SH-SY5Y (cell line): ENCODE data around the gene SLC24A3.

Source experiments
- GATA2 ChIP-seq: IDR thresholded peaks from 2 replicates; pipeline ENCODE4 v1.6.1; 2011; ENCODE audit warnings: mild to moderate bottlenecking, low read depth, low read length
- GATA3 ChIP-seq: IDR thresholded peaks from 2 replicates; pipeline ENCODE4 v1.6.1; 2011; ENCODE audit warnings: low read depth, mild to moderate bottlenecking, low read length, moderate library complexity

DNA sequence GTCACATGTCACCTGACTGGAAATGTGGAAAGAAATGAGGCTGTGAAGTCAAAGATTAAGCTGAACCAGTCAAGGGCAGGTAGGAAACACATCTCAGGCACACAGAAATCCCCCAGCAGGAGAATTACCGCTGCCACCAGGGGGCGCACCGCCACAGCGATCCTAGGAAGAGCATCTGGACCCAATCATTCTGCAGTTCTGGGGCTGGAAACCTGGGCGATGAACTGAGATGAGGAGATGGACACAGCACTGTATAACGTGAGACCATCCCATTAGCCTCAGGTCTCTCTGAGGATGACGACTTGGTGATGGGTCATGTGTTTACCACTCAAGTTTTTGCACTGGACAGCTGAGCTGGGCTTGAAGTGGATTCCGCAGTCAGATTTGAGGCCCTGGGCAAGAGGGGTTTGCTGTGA lies 6.5 kb upstream of the SLC24A3 start:
- TF ChIP-seq GATA2 (no peak), GATA3 (no peak)
